Measurements from ENCODE around the gene PCK2.

PCK2 gene

GRCh38 chr14:24062216-24062980, 31.7 kb upstream of the PCK2 start:
- DNase-seq = no peak

GRCh38 chr14:24063263-24063836, 30.8 kb upstream of the PCK2 start:
- no peak for DNase-seq

GRCh38 chr14:24064091-24064795, 29.9 kb upstream of the PCK2 start:
- DNase-seq = no peak

GRCh38 chr14:24064856-24065255, 29.3 kb upstream of the PCK2 start:
- DNase-seq = no peak

- DNase-seq = no peak
These were observed 28.7 kb upstream of the PCK2 start for GRCh38 chr14:24065408-24065807.

- no peak for DNase-seq
These were observed 27.5 kb upstream of the PCK2 start for GRCh38 chr14:24066496-24067132.

- no peak for DNase-seq
These were observed 26.7 kb upstream of the PCK2 start for GRCh38 chr14:24067133-24068082.

- DNase-seq = no peak
These were observed 25.2 kb upstream of the PCK2 start for GRCh38 chr14:24068711-24069410.

GRCh38 chr14:24069411-24069735, 24.7 kb upstream of the PCK2 start:
- no peak for DNase-seq

GRCh38 chr14:24070285-24071143, 23.6 kb upstream of the PCK2 start:
- DNase-seq = no peak

GRCh38 chr14:24071144-24071697, 22.9 kb upstream of the PCK2 start, which contains the start of gene CPNE6:
Gene CPNE6, plus strand, starts transcription at chr14:24071562. Its CDS starts 1,375 bp downstream, at chr14:24072937.
- no peak for DNase-seq

GRCh38 chr14:24071836-24072430, 22.2 kb upstream of the PCK2 start:
- no peak for DNase-seq

GRCh38 chr14:24072436-24072835, 21.7 kb upstream of the PCK2 start:
- DNase-seq = no peak

- no peak for DNase-seq
These were observed 20.9 kb upstream of the PCK2 start for GRCh38 chr14:24072881-24073877.

- DNase-seq = no peak
These were observed 19.3 kb upstream of the PCK2 start for GRCh38 chr14:24074625-24075484.

- DNase-seq = no peak
These were observed 18.4 kb upstream of the PCK2 start for GRCh38 chr14:24075485-24076301.

GRCh38 chr14:24076302-24076601, 17.9 kb upstream of the PCK2 start:
- no peak for DNase-seq
